Neural cell (in vitro differentiated cells): ENCODE measurements around the gene EBF3. TPM values are rescaled to one million over a fixed set of nuclear protein-coding genes. Genes with fewer than 3 reads are reported as not detected.

Experiments
- H2AFZ ChIP-seq: fragments of 200-600, 300-800 bp; sonication (generic), shearing (Covaris generic); 2 replicates; pipeline ENCODE4 v1.6.0; 2014; ENCODE audit warnings: low read depth, mild to moderate bottlenecking, antibody characterized with exemption, low read length, moderate library complexity
- H3F3A ChIP-seq: fragments of 200-600 bp; shearing (Covaris generic); 2 replicates; pipeline ENCODE4 v1.6.1; 2016; ENCODE audit warnings: mild to moderate bottlenecking, moderate library complexity, mixed read lengths, antibody characterized with exemption, low read length; ENCODE audit not compliant: insufficient read depth, poor library complexity, severe bottlenecking
- H3K27ac ChIP-seq: fragments of 200-600, 300-800 bp; sonication (generic), shearing (Covaris generic); 2 replicates; pipeline ENCODE4 v1.5.1; 2014; ENCODE audit warnings: mild to moderate bottlenecking, low read length, moderate library complexity
- H3K27me3 ChIP-seq: fragments of 300-800, 200-600 bp; sonication (generic), shearing (Covaris generic); 2 replicates; pipeline ENCODE4 v1.6.0; 2014; ENCODE audit warnings: mild to moderate bottlenecking, low read depth, low read length, moderate library complexity; ENCODE audit not compliant: insufficient read depth
- H3K36me3 ChIP-seq: fragments of 300-800, 200-600 bp; sonication (generic), shearing (Covaris generic); 2 replicates; pipeline ENCODE4 v1.5.1; 2014; ENCODE audit warnings: mild to moderate bottlenecking, antibody characterized with exemption, low read length, moderate library complexity; ENCODE audit not compliant: insufficient read depth
- H3K4me2 ChIP-seq: fragments of 300-800, 200-600 bp; sonication (generic), shearing (Covaris generic); 2 replicates; pipeline ENCODE4 v1.6.0; 2014; ENCODE audit warnings: mild to moderate bottlenecking, low read length
- H3K4me3 ChIP-seq: fragments of 300-800, 200-600 bp; sonication (generic), shearing (Covaris generic); 2 replicates; pipeline ENCODE4 v1.5.1; 2014; ENCODE audit warnings: mild to moderate bottlenecking, low read length, moderate library complexity
- H3K79me2 ChIP-seq: fragments of 200-600 bp; shearing (Covaris generic); replicated peaks from 2 replicates; pipeline ENCODE4 v1.6.0; 2014; ENCODE audit warnings: mild to moderate bottlenecking, low read length, moderate library complexity; ENCODE audit not compliant: insufficient read depth
- H3K9ac ChIP-seq: fragments of 300-800, 200-600 bp; sonication (generic), shearing (Covaris generic); 2 replicates; pipeline ENCODE4 v1.6.1; 2016; ENCODE audit warnings: mild to moderate bottlenecking, low read length, mixed read lengths
- H3K9me2 ChIP-seq: fragments of 200-600 bp; shearing (Covaris generic); 2 replicates; pipeline ENCODE4 v1.6.1; 2016; ENCODE audit warnings: mild to moderate bottlenecking, low read length, mixed read lengths; ENCODE audit not compliant: insufficient read depth
- H3K9me3 ChIP-seq: fragments of 200-600, 300-800 bp; sonication (generic), shearing (Covaris generic); 2 replicates; pipeline ENCODE4 v1.6.1; 2016; ENCODE audit warnings: mild to moderate bottlenecking, mixed run types, low read length, moderate library complexity, mixed read lengths
- H4K20me1 ChIP-seq: fragments of 200-600 bp; shearing (Covaris generic); 2 replicates; pipeline ENCODE4 v1.6.1; 2016; ENCODE audit warnings: mild to moderate bottlenecking, mixed run types; ENCODE audit not compliant: insufficient read depth
- CTCF ChIP-seq: fragments of 450-650 bp; IDR thresholded peaks from 2 replicates; pipeline ENCODE4 v1.5.1; 2014; ENCODE audit warnings: antibody characterized with exemption, mild to moderate bottlenecking, moderate library complexity; ENCODE audit not compliant: poor library complexity, severe bottlenecking
- EP300 ChIP-seq: fragments of 450-650 bp; conservative IDR thresholded peaks from 2 replicates; pipeline ENCODE4 v1.6.1; 2014; ENCODE audit warnings: antibody characterized with exemption, mild to moderate bottlenecking, moderate library complexity; ENCODE audit not compliant: poor library complexity, severe bottlenecking
- EZH2 ChIP-seq: fragments of 200-600, 300-800 bp; shearing (Covaris generic), sonication (generic); IDR thresholded peaks from 2 replicates; pipeline ENCODE4 v1.6.1; 2014; ENCODE audit warnings: antibody characterized with exemption, low read length, borderline replicate concordance, mild to moderate bottlenecking; ENCODE audit not compliant: insufficient read depth, poor library complexity, severe bottlenecking
- MXI1 ChIP-seq: fragments of 450-650 bp; conservative IDR thresholded peaks from 2 replicates; pipeline ENCODE4 v1.6.1; 2014; ENCODE audit warnings: antibody characterized with exemption, mild to moderate bottlenecking; ENCODE audit not compliant: poor library complexity, severe bottlenecking
- POLR2AphosphoS5 ChIP-seq: IDR thresholded peaks from 2 replicates; pipeline ENCODE4 v1.6.1; 2012
- RAD21 ChIP-seq: fragments of 450-650 bp; conservative IDR thresholded peaks from 2 replicates; pipeline ENCODE4 v1.6.1; 2014; ENCODE audit warnings: antibody characterized with exemption, mild to moderate bottlenecking, moderate library complexity
- REST ChIP-seq: IDR thresholded peaks from 2 replicates; pipeline ENCODE4 v1.6.1; 2012; ENCODE audit warnings: borderline replicate concordance
- SMC3 ChIP-seq: fragments of 450-650 bp; conservative IDR thresholded peaks from 2 replicates; pipeline ENCODE4 v1.6.1; 2014; ENCODE audit warnings: antibody characterized with exemption, mild to moderate bottlenecking, moderate library complexity; ENCODE audit not compliant: poor library complexity
- TAF1 ChIP-seq: IDR thresholded peaks from 2 replicates; pipeline ENCODE4 v1.6.1; 2012; ENCODE audit warnings: low read depth
- polyA plus RNA-seq: library from polyadenylated mRNA; depleted of rRNA; stranded (reverse); fragments of >200 nt; gene quantifications from 2 replicates; pipeline ENCODE4 v1.2.3, GENCODE V29; 2014

Gene EBF3
- polyA plus RNA-seq, 1 donor from 2014 or later, result 0.38 TPM

- no peak for TF ChIP-seq MXI1
- TF ChIP-seq RAD21, result no peak
- TF ChIP-seq TAF1, result no peak
- no peak for TF ChIP-seq POLR2AphosphoS5
- no peak for TF ChIP-seq REST
- no peak for TF ChIP-seq SMC3
- no peak for TF ChIP-seq EZH2
- no peak for TF ChIP-seq EP300
- no peak for TF ChIP-seq CTCF
- no peak overlapping the region for H3K9ac ChIP-seq
- no peak overlapping the region for H3K4me3 ChIP-seq
- H3F3A ChIP-seq, result no peaks in the 10 kb centered on the region
- H3K4me2 ChIP-seq, result no peak overlapping the region
- no peak overlapping the region for H2AFZ ChIP-seq
- H3K27ac ChIP-seq, result no peak overlapping the region
- no peaks in the 10 kb centered on the region for H3K9me3 ChIP-seq
- no peaks in the 10 kb centered on the region for H3K9me2 ChIP-seq
- no peaks in the 10 kb centered on the region for H3K36me3 ChIP-seq
- no peaks in the 10 kb centered on the region for H3K79me2 ChIP-seq
- H3K27me3 ChIP-seq, result no peaks in the 10 kb centered on the region
- no peaks in the 10 kb centered on the region for H4K20me1 ChIP-seq
Measured at GRCh38 chr10:129905553-129905952, 58.5 kb downstream of the EBF3 start.

- Histone ChIP-seq H3K27ac (no peak overlapping the region), H4K20me1 (no peaks in the 10 kb centered on the region), H3K9me3 (no peaks in the 10 kb centered on the region), H3K4me3 (no peak overlapping the region), H3K36me3 (no peaks in the 10 kb centered on the region), H2AFZ (no peak overlapping the region), H3K9ac (no peak overlapping the region), H3K27me3 (no peaks in the 10 kb centered on the region), H3K9me2 (no peaks in the 10 kb centered on the region), H3F3A (no peaks in the 10 kb centered on the region), H3K4me2 (no peak overlapping the region), H3K79me2 (no peaks in the 10 kb centered on the region)
- no peak for TF ChIP-seq REST
- TF ChIP-seq MXI1, result no peak
- no peak for TF ChIP-seq EP300
- no peak for TF ChIP-seq RAD21
- no peak for TF ChIP-seq SMC3
- no peak for TF ChIP-seq CTCF
Measured at GRCh38 chr10:129904323-129904722, 59.8 kb downstream of the EBF3 start.
